Stimulated activated CD8-positive, alpha-beta memory T cell treated with anti-CD3 and anti-CD28 coated beads, Interleukin-7, amount 100 ng/mL, for 48 hours (primary cell): Measurements from ENCODE around the gene KIF16B.

Source experiments
- DNase-seq, 2 donors: peaks; one replicate each; pipeline ENCODE4 v3.0.0-alpha.2; 2020; ENCODE audit warnings: low read depth in 1 of 2; ENCODE audit errors: extremely low read depth in 1 of 2

The KIF16B gene

DNA sequence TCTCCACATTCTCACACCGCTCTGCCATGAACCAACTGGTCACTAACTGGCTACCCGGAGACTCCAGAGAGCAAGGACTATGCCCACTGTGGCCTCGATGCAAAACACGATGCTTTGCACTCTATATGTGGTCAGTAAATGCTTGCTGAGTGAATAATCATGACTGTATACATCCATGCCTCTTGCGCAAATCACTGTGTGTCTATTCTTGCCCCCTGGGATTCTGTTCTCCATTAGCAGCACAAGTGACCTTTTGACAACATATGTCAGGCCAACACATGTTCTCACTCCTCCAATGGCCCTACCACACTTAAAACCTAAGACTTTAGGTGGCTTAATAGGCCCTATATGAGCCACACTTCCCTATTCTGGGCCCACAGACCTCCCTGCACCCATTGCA is 16.9 kb downstream of the KIF16B start:
- no peak for DNase-seq

DNA sequence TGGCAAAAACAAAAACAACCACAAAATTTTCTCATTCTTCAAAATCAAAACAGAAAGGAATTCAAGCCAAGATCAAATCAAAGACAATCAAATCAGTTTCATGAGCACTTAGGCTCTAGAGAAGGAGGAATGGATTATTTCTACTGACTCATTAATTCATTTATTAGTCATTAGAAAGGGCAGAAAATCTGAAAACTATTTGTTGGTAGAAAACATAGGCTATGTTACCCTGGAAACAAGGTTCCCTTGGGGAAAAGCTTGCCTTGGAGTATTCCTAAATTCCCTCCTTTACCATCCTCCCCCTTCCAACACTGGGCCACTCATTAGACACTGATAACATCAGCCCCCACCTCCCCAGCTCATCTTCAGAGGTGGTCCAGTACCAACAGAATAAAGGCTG is 17.5 kb downstream of the KIF16B start:
- no peak for DNase-seq

DNA sequence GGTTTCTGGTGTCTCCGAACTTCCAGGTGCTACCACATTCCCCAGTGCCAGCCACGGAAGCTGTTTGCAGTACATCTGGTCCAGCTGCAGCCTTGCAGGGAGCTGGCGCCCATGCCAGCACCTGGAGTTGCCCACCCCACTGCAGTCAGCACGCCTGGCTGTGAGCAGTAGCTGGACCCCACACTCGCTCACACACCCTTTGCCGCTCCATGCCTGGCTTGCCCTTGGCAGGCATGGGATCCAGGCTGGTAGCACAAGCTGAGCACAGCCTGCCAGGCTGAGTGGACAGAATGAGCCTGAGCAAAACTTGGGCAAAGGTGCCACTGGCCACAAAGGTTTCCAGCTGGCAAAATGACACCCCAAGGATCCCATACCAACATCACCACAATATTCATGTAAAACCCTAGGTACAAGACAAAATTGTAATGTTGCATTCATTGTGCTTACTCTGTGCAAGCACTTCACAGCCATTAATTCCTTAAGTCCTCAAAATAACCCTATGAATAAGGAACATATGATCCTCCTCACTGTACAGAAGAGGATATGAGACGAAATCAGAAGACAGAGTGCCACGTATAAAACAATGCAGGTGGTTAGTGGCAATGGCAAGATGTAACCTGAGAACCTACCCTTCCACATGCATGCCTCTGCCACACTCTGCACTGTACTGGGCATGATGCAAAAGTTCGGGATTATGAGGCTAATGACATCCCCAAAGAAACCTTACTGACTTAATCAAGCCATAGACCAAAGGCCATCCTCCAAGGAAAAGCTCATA is 18.3 kb downstream of the KIF16B start:
- DNase-seq: no peak

DNA sequence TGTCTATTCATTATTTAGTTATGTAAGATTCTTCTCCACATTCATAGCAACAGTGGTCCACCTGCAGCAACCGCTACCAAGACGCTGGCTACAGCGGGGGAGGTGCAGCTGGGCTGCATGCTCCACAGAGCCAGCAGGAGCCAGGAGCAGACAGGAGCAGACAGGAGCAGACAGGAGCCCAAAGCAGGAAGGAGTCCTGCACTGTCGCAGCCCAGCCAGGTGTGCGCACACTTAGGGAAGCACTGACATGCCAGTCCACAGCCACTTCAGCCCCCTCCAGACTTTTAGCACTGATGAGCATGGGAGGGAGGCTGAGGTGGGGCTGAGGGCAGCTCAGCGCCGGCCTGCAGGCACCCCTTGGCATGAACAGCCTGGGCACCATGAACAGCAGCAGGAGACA is 19.6 kb downstream of the KIF16B start:
- DNase-seq: no peak

DNA sequence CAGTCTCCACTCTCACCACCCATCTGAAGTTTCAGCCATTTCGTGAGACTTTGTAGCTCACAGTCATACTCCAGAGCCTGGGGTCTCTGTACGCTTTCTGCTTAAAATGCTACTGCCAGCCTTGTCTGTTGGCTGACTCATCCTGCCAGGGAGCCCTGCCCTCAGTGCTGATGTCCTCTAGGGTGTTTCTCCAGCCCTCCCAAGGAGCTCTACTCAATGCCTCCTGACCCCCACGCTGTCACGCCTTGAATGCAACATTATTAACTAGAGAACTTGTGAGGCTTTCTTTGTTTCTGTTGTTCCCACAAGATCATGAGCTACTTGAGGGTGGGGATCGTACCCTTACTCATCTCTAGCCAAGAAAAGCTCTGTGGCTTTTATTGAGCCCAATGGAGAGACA is 20.1 kb downstream of the KIF16B start:
- DNase-seq: no peak

DNA sequence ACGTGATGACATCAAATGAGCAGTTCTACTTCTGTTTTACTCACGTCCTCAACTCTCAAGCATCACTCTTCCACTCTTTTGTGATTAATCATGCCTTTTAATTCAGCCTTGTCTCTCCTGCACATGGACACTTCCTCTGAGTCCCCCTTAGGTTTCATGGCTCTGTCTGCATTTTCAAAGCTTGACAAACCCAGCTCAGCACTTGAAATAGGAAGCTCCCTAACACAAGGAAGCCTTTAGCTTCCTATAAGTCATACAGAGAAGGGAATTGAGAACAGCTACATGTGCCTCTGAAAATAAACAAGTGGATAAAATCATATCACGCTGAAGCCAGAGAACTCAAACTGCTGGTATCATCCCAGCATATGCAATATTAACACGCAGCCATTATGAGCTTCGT is 21.2 kb downstream of the KIF16B start:
- DNase-seq: no peak

DNA sequence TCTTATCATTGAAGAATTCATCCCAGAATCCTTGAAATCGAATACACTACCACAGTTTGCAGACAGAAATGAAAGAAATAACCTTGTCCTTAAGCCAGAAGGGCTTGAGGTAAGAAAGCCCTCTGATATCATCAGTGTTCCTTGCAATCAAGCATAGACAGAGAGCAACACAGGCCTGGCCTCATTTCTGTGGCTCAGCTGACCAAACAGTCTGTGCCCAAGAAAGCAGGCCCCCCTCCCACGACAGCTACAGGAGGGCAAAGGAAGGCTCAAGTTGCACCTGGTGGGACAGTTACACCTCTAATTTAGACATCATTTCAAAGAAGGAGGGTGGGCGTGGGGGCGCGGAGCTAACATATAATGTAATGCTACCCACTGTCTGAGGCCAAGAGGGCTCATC is 21.6 kb downstream of the KIF16B start:
- no peak for DNase-seq

DNA sequence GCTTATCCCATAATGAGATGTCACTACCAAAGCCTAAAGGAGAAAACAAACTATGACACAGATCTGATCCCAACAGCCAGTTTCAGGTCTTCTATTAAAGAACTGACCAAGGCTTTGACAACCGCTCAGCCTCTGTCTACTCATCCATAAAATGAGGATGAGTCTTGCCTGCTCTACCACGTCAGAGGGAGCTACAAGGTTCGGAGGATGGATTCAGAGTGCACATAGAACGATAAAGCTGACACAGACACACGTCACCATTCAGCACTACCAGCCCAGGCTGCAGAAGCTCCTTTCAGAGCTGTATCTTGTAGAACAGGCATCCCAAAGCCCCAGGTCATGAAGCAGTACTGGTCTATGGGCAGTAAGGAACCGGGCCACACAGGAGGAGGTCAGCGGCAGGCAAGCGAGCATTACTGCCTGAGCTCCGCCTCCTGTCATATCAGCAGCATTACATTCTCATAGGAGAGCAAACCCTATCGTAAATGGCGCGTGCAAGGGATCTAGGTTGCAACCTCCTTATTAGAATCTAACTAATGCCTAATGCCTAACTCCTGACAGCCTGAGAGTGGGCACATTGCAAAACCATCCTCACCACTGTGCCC is 25.1 kb downstream of the KIF16B start:
- no peak for DNase-seq

DNA sequence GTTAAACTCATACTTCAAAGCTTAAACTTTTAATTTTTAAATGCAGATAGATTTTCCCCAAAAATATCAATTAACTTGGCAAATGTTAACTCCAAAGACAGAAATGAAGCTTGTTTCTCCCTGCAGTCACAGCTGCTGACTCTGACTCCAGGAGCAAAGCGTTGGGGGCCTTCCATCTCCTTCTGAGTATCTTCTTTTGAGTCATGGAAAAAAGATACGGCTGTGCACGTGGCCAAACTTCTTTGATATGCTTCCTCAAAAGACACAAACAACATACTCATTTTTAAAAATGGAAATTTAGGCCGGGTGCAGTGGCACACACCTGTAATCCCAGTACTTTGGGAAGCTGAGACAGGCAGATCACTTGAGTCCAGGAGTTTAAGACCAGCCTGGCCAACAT is 28.3 kb downstream of the KIF16B start:
- no peak for DNase-seq

DNA sequence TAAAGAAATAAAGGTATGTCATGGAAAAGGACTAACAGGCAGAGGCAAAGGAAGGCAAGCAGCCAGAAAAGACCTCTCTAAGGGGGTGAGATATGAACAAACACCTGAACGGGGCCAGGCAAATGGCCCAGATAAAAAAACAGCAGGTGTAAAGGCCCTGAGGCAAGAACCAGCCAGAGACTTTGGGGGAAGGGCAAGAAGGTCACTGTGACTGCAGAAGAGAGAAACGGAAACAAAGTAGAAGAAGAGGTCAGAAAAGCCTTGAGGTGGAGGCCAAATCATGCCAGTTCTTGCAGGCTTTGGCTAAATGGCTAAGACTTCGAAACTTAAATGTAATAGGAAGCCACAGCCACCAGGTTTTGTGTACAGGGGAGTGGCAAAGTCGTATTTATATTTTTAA is 30.8 kb downstream of the KIF16B start:
- DNase-seq: no peak

DNA sequence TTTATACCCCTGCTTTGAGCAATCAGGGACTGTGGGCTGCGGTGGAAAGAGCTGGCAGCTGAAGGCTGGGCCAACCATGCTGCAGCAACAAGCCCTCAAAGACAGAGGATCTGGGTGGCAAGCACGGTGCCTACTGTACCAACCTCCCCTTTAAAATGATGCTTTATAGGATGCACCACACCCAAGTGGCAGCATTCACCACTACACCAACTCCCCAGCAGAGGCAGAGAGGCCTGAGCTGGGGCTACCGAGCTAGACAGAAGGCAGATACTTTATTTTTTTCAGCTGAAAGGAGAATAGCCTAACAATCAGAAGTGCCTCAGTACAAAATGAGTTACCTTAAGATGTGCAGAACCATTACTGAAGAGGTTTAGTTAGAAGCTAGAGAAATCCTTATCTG is 31.4 kb downstream of the KIF16B start:
- DNase-seq: no peak

DNA sequence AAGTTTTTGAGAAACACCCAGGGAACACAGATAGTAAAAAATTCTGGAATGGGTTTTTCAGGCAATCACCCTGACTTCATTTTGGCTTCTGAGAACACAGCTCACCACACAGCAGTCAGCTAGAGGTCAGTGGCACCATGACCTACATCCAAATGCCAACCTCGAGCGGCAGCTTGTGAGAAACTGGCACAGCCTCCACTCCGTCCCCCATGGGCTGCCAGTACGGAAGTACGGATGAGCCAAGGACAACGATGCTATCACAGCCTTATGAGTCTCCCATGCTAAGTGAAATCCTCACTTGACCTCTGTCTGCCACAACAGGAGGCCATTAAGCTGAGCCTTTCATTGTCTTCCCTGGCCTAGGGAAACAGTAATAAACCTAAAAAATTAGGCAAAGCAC is 32.0 kb downstream of the KIF16B start:
- no peak for DNase-seq

DNA sequence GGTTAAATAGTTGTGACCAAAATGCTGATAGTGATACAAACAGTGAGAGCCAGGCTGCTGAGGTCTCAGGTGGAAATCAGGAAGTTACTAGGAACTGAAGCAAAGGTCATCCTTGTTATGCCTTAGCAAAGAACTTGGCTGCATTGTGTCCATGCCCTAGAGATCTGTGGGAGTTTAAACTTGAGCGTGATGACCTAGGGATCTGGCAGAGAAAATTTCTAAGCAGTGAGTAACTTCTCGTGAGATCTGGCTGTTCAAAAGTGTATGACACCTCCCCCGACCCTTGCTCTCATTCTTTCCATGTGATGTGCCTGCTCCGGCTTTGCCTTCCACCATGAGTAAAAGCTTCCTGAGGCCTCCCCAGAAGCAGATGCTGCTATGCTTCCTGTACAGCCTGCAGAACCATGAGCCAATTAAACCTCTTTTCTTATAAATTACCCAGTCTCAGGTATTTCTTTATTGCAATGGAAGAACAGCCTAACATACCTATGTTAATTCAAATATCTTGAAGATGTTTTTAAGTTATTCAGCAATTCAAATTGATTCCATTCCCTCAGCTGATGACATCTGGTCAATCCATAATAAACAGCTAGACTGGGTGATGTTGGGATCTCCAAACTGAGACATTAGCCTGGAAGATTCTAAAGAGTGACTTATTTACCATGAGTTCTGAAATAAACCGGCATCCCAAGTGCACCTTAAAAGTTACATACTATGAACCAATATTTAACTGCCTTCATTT is 33.8 kb downstream of the KIF16B start:
- DNase-seq: no peak

DNA sequence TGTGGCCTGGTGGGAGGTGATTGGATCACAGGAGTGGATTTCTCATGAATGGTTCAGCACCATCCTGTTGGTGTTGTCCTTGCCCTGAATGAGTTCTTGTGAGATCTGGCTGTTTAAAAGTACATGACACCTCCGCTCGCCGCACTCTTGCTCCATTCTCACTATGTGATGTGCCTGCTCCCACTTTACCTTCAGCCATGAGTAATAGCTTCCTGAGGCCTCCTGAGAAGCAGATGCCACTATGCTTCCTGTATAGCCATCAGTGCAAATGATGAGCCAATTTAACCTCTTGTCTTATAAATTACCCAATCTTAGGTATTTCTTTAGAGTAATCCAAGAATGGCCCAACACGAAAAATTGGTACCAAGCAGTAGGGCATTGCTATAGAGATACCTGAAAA is 34.5 kb downstream of the KIF16B start:
- DNase-seq: no peak

DNA sequence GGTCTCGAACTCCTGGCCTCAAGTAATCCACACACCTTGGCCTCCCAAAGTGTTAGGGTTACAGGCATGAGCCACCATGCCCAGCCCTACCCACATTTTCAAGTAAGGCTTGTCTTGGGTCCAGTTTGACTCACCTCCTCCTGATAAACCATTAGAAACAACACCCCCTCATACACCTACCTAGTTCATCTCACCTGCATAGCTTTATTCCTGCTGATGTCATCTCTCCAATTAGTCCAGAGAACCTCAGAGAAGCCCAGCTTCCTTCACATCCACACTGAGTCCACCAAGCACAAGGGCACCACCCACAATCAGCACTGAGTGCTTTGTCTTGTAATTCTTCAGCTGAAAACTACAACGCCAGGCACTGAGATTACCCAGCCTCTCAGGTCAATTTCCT is 35.3 kb downstream of the KIF16B start:
- no peak for DNase-seq

DNA sequence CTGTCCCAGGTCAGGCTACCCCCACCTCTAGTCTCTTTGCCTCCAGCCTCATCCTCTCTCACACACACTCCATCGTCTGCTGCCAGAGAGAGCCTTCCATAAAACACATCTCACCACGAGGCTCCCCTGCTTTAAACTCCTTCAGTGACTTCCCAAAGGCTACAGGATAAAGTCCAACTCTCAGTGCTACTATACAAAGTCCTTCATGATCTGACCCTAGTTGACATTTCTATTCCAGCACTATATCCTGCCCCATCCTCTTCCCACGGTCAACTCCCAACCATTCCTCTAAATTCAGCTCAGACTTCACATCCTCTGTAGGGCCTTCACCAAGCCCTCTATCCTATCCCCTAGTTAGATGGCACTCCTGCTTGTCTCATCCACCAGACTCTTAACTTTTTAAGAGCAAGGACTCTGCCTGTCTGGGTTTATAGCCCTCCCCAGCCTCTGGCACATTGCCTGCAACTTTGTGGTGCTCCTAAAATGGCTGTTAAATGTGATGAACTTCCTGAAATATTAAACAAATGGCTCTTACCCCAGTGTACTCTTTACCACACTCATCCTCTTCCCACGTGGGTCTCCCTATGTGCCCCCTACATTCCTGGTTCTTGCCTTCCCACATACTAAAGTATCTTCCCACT is 36.1 kb downstream of the KIF16B start:
- DNase-seq: no peak

DNA sequence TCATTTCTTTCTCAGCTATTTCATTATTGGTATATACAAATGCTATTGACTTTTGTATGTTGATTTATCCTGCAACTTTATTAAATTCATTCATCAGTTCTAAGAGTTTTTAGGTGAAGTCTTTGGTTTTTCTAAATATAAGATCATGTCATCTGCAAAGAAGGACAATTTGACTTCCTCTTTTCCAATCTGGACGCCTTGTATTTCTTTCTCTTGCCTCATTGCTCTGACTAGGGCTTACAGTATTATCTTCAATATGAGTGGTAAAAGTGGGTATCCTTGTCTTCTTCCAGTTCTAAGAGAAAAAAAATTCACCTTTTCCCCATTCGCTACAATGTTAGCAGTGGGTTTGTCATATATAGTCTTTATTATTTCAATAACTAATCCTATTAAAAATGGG is 38.0 kb downstream of the KIF16B start:
- no peak for DNase-seq

DNA sequence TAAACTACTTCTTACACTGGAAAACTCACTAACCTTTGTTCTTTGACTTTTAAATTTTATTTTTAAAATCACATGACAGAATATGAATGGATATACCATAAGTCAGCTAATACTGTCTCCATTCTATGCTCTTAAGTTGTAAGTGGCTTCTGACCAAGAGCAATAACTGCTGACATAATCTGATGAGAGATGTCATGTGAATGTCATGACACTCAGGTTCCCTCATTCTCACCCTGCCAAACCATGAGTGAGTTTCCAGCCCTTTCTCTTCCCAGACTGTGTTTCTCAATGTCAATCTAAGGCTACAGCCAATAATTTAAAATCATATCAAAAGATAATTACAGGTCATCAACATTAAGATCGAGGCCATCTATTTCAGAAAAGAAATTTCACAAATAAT is 39.7 kb downstream of the KIF16B start:
- DNase-seq: no peak

DNA sequence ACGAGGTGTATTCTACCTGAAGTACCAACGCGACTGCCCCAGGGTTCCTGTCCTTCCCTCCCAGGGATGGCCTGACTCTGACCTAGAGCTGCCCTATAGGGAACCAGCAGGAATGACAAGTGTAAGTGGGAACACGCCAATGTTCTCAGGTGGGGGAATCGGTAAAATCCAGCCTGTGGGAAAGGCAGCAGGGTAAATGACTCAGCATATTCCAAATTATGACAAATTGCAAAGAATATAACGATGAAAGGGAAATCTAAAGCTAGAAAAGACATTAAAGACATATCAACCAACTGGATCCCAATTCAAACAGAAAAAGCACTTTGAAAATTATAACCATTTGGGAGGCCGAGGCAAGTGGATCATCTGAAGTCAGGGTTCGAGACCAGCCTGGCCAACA is 41.8 kb downstream of the KIF16B start:
- DNase-seq: no peak

DNA sequence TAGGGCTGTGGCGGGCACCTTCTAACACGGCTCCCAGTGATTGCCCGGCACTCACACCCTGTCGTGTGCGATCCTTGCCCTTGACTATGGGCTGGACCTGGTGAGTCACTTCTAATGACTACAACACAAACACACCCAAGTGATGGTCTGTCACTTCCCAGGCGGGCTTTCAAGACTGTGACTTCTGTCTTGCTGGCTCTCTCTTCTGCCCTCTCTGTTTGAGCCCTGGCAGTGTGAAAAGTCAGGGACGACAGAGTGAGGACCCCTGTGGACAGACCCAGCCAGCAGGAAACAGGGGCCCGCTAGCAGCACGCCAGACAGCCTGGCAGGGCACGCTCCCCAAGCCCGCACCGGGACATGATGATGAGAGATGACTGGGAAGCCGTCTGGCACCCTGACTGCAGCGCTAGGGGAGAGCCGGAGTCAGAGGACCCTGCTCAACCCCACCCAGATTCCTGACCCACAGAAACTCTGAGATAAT is 43.0 kb downstream of the KIF16B start:
- no peak for DNase-seq

DNA sequence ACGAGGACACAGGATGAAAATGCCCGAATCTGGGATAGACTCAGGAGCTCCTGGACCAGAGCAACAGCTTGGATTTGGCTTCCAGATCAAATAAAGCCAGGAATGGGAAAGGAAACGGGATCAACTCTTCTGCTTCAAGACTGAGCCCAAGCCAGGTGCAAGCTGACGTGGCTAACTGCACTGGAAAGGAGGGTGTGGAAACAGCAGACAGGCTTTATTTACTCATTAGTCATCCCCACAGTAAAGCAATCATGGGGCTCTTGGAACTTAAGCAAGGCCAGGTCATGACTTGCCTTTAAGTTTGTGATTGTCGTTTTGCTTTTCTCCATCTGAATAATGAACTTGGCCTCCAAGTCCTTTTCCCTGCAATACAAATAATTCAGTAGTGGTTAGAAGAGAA is 45.2 kb downstream of the KIF16B start:
- no peak for DNase-seq

DNA sequence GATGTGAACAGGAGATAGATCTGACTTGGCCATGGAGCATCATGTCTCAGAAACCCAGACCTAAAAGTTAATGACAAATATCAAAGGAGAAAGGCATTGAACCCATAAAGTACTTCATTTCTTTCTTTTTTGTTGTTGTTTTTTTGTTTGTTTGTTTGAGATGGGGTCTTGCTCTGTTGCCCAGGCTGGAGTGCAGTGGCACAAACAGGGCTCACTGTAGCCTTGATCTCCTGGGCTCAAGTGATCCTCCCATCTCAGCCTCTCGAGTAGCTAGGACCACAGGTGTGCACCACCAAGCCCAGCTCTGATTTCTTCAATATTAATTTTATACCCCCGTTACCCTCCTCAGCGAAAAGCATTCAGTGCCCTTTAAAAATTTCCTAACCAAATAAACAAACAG is 45.8 kb downstream of the KIF16B start:
- DNase-seq: no peak
